Amygdala (tissue), 56 donors: ENCODE measurements around the gene MAP1LC3A.

Source experiments
- DNase-seq, 56 donors: peaks; one replicate each; lab custom pipeline; 2025; lab: John Stamatoyannopoulos, UW

Gene MAP1LC3A

DNA sequence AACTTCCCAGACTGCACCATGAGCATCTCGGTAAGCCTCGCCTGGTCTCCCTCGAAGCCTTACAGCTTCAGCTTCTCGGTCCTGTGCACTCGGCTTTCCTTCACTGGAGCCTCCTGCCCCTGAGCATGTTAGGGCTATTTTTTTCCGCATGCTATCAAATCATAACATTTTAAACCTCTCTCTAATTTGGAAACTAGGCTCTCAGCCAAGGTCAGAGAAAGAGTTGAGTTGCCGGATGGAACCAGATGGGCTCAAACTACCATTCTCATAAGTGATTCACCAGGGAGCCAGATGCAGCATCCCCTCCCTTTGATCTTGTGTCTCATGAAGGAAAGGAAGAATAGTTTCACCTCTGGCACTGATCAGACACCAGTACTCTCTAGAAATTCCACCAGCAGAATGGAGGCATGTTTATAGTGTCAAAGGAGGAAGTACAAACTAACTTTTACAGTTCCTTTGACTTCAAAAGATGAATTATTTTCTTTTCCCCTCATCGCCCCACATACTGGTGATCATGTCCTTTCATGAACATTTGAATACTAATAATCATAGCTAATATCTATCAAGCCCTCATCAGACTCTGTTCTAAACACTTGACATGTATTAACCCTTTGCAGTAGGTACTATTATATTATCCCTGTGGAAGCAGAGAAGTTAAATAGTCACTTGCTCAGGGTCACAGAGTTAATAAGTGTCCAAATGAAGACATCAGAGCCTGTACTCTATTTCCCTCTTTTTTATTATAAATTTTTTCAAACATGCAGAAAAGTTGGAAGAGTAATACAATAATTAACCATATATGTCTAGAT lies 46.7 kb downstream of the MAP1LC3A start:
- DNase-seq = no peak

DNA sequence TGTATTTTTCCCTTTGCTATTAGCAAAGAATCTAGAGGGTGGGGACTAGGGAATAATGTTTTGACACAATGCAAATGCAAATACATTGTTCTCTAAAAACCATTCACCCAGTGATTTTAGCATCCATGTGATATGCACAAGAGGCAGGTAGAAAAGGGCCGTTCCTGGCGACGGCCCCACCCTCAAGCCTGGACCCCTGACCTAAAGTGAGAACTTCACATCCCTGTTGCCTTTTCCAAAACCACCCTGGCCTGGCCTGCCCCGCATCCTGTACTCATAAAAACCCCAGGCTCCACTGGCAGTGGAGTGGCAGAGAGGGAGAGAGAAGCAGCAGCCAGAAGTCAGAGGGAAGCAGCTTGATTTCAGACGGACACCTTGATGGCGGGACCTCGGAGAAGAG lies 48.5 kb downstream of the MAP1LC3A start:
- DNase-seq = no peak
